Activated T-cell treated with anti-CD3 and anti-CD28 coated beads, Interleukin-2, amount 50 U/mL, for 72 hours (primary cell): ENCODE measurements around the gene WDR82. TPM values are rescaled to one million over a fixed set of nuclear protein-coding genes. Genes with fewer than 3 reads are reported as not detected.
A peak's percentile ranks its signal among the peaks of the same experiment; 100 is the strongest.

Experiments
- ATAC-seq, 2 donors: fragments of 150-1000 bp; cut with Tn5 transposase; replicated peaks in 1 of 2; 2 replicates each; pipeline ENCODE4 v1.10.0; 2021; ENCODE audit warnings: moderate library complexity in 2 of 2, mild to moderate bottlenecking in 1 of 2
- DNase-seq, 2 donors: peaks; one replicate each; pipeline ENCODE4 v3.0.0; 2021 to 2022; ENCODE audit warnings: mixed read lengths in 1 of 2
- H3K27ac Mint-ChIP-seq: one replicate; pipeline ENCODE4 v1.8.0; 2022; ENCODE audit warnings: mild to moderate bottlenecking, moderate library complexity, mixed read lengths
- H3K27me3 Mint-ChIP-seq: one replicate; pipeline ENCODE4 v1.8.0; 2022; ENCODE audit warnings: low read depth, mixed read lengths
- H3K36me3 Mint-ChIP-seq, 2 donors: one replicate each; pipeline ENCODE4 v1.8.0; 2022; ENCODE audit warnings: mixed read lengths in 2 of 2, mild to moderate bottlenecking in 1 of 2; ENCODE audit not compliant: insufficient read depth in 2 of 2
- H3K4me1 Mint-ChIP-seq: one replicate; pipeline ENCODE4 v1.8.0; 2022; ENCODE audit warnings: low read depth, mixed read lengths
- H3K4me3 Mint-ChIP-seq, 2 donors: one replicate each; pipeline ENCODE4 v1.8.0; 2022; ENCODE audit warnings: mild to moderate bottlenecking in 2 of 2, mixed read lengths in 2 of 2, moderate library complexity in 2 of 2
- H3K9me3 Mint-ChIP-seq, 2 donors: one replicate each; pipeline ENCODE4 v1.8.0; 2022; ENCODE audit warnings: mixed read lengths in 2 of 2
- total RNA-seq, 2 donors: library from RNA; stranded (reverse); gene quantifications; one replicate each; pipeline ENCODE4 v1.2.3, GENCODE V29; 2022

WDR82 gene, protein sequence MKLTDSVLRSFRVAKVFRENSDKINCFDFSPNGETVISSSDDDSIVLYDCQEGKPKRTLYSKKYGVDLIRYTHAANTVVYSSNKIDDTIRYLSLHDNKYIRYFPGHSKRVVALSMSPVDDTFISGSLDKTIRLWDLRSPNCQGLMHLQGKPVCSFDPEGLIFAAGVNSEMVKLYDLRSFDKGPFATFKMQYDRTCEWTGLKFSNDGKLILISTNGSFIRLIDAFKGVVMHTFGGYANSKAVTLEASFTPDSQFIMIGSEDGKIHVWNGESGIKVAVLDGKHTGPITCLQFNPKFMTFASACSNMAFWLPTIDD
- 100 to 1,000 TPM; 113 to 120 TPM for total RNA-seq

DNA sequence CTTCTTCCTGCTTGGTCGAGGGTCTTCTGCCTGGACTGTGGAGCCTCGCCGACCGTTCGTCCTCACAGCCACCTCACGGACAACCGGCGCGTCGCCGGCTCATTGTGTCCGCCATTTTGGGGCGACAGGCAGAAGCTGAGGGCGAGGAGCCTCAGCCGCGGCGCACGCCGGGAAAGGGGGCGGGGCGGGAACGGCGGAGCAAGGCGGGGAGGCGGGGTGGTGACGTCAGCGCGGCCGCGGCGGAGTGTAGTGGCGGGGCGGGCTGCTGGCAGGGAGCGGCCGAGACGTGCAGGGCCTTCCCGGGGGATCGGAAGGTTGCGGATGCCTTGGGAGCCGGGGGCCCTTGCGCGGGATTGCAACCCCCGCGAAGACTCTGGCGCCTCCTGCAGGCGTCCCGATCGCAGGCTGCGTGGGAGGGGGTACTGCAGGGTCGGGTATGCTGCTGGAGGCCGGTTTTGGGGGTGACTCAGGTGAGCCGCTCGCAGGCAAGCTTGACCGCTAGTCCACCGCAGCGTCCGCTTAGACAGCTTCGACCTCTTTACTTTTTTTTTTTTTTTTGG is at the start of gene WDR82:
WDR82 (minus strand) TSS at position 140 of the 560 bp plus-strand sequence. CDS start 288 bp downstream, outside the sequence.
- peaks cover 17 to 41% of the 10 kb centered on the region in 2 donors for H3K36me3 Mint-ChIP-seq
- no peaks in the 10 kb centered on the region for H3K27me3 Mint-ChIP-seq
- ATAC-seq (peak; percentile 78 to 80), DNase-seq (peak; percentile 99)
- H3K4me3 Mint-ChIP-seq, result peak within 1 kb of the TSS; percentile 93 to 94
- H3K9me3 Mint-ChIP-seq, result no peaks in the 10 kb centered on the region
- H3K27ac Mint-ChIP-seq, result peak within 1 kb of the TSS; percentile 97
- peaks cover 80% of the 10 kb centered on the region for H3K4me1 Mint-ChIP-seq

- DNase-seq, result no peak
- ATAC-seq, result no peak
- no peak overlapping the region for H3K4me3 Mint-ChIP-seq
- no peak overlapping the region for H3K27ac Mint-ChIP-seq
- no peaks in the 10 kb centered on the region for H3K27me3 Mint-ChIP-seq
- H3K4me1 Mint-ChIP-seq, result no peaks in the 10 kb centered on the region
- no peaks in the 10 kb centered on the region for H3K9me3 Mint-ChIP-seq
- H3K36me3 Mint-ChIP-seq, result no peaks in the 10 kb centered on the region
Measured at GRCh38 chr3:52327486-52328290, 49.2 kb upstream of the WDR82 start.

DNA sequence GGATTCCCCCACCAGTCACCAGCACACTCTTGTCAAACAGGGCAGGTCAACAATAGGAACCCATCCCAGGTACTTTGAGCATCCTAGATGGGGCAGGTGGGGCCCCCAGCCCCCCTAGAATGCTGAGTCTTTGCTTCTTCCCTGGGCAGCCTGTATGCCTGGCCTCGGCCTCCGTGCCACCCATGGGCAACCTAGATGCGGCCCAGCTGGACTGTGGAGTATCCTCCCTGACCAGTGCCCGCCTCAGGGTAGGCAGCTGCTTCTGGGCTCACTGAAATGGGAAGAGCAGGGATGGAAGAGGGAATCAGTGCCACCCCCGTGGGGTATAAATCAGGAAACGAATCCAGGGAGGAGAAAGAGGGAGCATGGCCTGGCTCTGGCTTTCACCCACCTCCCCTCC is 48.5 kb upstream of the WDR82 start:
- Mint-ChIP-seq H3K36me3 (no peaks in the 10 kb centered on the region), H3K4me3 (no peak overlapping the region), H3K27ac (no peak overlapping the region), H3K27me3 (no peaks in the 10 kb centered on the region), H3K4me1 (no peaks in the 10 kb centered on the region), H3K9me3 (no peaks in the 10 kb centered on the region)
- DNase-seq (no peak), ATAC-seq (no peak)

DNA sequence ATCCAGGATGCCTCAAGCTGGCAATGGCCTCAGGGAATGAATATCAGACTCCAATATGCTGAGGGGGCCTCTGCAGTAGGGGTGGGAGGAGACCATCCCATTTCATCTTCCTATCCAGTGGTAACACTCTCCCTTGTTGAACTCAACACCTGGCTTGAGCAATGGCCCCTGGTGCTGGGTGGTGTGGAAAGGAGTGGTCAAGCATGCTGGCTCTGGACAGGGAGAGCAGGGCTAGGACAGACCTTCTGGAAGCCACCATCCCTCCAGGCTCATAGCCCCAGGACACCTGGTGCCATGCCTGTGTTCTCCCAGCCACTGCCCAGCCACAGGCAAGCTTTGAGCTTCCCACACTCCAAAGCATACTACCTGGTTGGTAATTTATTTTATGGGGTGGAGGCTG is 47.2 kb upstream of the WDR82 start:
- H3K27ac Mint-ChIP-seq, result no peak overlapping the region
- H3K9me3 Mint-ChIP-seq, result no peaks in the 10 kb centered on the region
- H3K4me3 Mint-ChIP-seq, result no peak overlapping the region
- no peak for DNase-seq
- no peak for ATAC-seq
- no peaks in the 10 kb centered on the region for H3K36me3 Mint-ChIP-seq
- no peaks in the 10 kb centered on the region for H3K4me1 Mint-ChIP-seq
- H3K27me3 Mint-ChIP-seq, result no peaks in the 10 kb centered on the region

DNA sequence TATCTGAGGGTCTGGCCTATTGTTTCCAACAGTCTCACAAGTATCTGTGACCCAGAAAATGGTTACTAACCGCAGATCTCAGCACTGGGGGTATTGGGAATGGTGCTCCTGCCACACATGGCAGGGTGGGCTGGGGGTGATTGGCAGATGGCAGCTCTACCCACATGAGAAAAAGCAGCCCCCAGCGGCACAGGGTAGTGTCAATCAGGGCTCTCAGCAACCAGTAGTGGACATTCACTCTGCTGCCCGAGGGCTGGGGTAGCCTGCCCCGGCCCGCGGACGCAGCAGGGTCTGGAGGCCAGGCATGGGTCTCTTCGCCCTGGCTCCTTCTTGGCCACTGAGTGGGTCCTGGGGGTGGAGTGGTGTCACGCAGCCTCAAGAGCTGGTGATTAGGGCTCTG is 46.2 kb upstream of the WDR82 start:
- ATAC-seq (no peak), DNase-seq (no peak)
- Mint-ChIP-seq H3K27ac (no peak overlapping the region), H3K9me3 (no peaks in the 10 kb centered on the region), H3K36me3 (no peaks in the 10 kb centered on the region), H3K27me3 (no peaks in the 10 kb centered on the region), H3K4me1 (no peaks in the 10 kb centered on the region), H3K4me3 (no peak overlapping the region)

- H3K36me3 Mint-ChIP-seq, result no peaks in the 10 kb centered on the region
- no peaks in the 10 kb centered on the region for H3K4me1 Mint-ChIP-seq
- no peak overlapping the region for H3K27ac Mint-ChIP-seq
- no peak overlapping the region for H3K4me3 Mint-ChIP-seq
- H3K9me3 Mint-ChIP-seq, result no peaks in the 10 kb centered on the region
- DNase-seq (no peak), ATAC-seq (no peak)
- no peaks in the 10 kb centered on the region for H3K27me3 Mint-ChIP-seq
Measured at GRCh38 chr3:52323526-52324295, 45.3 kb upstream of the WDR82 start.

DNA sequence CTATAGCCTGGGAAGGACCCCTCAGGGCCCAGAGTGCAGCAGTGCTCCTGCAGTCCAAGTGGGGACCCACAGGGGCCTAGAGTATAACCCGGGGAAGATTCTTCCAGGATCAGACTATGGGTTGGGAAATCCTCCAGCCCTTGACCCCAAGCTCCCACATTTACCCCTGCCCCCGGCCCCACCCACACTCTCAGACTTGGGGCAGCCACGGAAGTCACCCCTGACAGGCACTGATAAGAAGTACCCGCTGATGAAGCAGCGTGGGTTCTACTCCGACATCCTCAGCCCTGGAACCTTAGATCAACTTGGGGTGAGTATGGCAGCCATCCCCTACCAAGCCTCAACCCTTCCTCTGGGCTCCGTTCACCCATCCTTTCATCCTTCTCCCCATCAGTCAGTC is 44.0 kb upstream of the WDR82 start:
- Mint-ChIP-seq H3K27me3 (no peaks in the 10 kb centered on the region), H3K4me3 (no peak overlapping the region), H3K4me1 (peaks cover 3% of the 10 kb centered on the region), H3K36me3 (no peaks in the 10 kb centered on the region), H3K27ac (no peak overlapping the region), H3K9me3 (no peaks in the 10 kb centered on the region)
- DNase-seq, result no peak
- no peak for ATAC-seq

- H3K4me1 Mint-ChIP-seq, result peaks cover 13% of the 10 kb centered on the region
- H3K27me3 Mint-ChIP-seq, result no peaks in the 10 kb centered on the region
- no peak for DNase-seq
- H3K4me3 Mint-ChIP-seq, result no peak overlapping the region
- no peak overlapping the region for H3K27ac Mint-ChIP-seq
- ATAC-seq, result no peak
- no peaks in the 10 kb centered on the region for H3K9me3 Mint-ChIP-seq
- H3K36me3 Mint-ChIP-seq, result no peaks in the 10 kb centered on the region
Measured at GRCh38 chr3:52321481-52321880, 43.0 kb upstream of the WDR82 start.

DNA sequence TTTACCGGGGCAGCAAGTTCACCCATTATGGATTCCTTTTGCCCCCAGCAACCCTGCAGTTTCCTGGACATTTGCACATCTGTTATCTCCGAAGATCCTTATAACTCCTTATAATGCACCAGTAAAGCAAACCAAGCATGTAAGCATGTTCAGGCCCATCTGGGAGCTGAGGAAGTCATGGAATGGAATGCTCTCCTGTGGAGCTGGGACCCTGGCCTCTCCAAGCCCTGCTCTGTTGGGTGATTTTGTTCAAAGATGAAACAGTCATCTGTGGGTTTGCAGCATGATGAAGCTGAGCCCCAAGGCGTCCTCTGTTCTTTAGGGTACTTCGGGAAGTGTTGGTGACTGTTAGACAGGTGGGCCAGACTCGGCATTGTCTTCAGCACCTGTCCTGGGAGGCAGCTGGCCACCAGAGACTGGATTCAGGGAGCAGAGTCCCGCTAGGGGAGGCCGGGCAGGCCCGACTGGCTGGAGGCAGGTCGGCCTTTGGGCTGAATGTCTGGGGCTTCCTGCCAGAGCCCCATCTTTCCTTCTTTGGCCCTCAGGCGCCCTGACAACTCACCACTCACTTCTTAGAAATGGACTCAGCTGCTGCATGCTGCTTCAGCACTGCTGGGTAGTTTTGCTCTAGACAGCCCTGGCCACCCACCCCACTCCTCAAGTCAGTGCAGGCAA is 41.6 kb upstream of the WDR82 start:
- Mint-ChIP-seq H3K27me3 (no peaks in the 10 kb centered on the region), H3K27ac (no peak overlapping the region), H3K36me3 (no peaks in the 10 kb centered on the region), H3K4me1 (peaks cover 15% of the 10 kb centered on the region), H3K4me3 (no peak overlapping the region), H3K9me3 (no peaks in the 10 kb centered on the region)
- ATAC-seq (no peak), DNase-seq (no peak)

DNA sequence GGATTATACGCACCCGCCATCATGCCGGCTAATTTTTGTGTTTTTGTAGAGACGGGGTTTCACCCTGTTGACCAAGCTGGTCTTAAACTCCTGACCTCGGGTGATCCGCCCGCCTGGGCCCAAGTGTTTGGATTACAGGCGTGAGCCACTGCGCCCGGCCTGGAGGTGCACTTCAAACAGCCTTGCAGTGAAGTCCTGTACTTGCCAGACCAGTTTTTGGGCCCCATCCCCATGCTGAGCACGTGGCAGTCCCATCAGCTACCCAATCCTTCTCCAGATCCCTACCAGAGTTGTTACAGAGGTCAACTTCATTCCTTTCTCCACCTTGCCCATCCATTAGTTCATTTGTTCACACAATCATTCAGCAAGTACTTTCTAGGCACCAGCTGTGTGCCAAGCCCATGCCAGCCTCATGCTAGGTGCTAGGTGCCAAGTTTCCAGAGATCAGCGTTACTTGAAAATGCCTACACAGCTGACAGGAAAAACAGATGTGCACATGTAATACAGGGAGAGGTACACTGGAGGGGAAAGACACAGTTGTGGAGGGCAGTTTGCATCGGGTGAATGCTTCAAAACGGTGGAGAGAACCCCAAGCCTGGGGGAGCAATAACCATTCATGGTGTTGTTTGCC is 39.9 kb upstream of the WDR82 start:
- Mint-ChIP-seq H3K36me3 (no peaks in the 10 kb centered on the region), H3K4me1 (peaks cover 32% of the 10 kb centered on the region), H3K27ac (no peak overlapping the region), H3K4me3 (no peak overlapping the region), H3K27me3 (no peaks in the 10 kb centered on the region), H3K9me3 (no peaks in the 10 kb centered on the region)
- no peak for DNase-seq
- ATAC-seq, result no peak

- Mint-ChIP-seq H3K9me3 (no peaks in the 10 kb centered on the region), H3K4me1 (peaks cover 41% of the 10 kb centered on the region), H3K27me3 (no peaks in the 10 kb centered on the region), H3K27ac (no peak overlapping the region), H3K36me3 (no peaks in the 10 kb centered on the region), H3K4me3 (peak overlapping the region; percentile 67 to 70)
- DNase-seq (peak; percentile 74 to 77), ATAC-seq (peak; percentile 93 to 96)
Measured at GRCh38 chr3:52317208-52318000, 39.0 kb upstream of the WDR82 start.
